ENCODE results near the gene MARCHF10.
"Not testable (repeated sequence)": the region's sequence is repeated elsewhere in the genome, so short reads cannot be mapped to it uniquely, and the experiment has no call there.

Gene MARCHF10

GRCh38 chr17:62787366-62787765 lies 20.7 kb downstream of the MARCHF10 start:
- no peaks in the 10 kb centered on the region for H3K9me3 Mint-ChIP-seq
- peaks cover 1% of the 10 kb centered on the region for H3K27me3 Mint-ChIP-seq
- no peak overlapping the region for H3K4me3 Mint-ChIP-seq
- H3K4me1 Mint-ChIP-seq (ENCODE audit: low read depth): peaks cover 12% of the 10 kb centered on the region
- intact Hi-C loops (cut with micrococcal nuclease): no loop called here
- no peaks in the 10 kb centered on the region for H3K36me3 Mint-ChIP-seq (ENCODE audit: low read depth)
- H3K27ac Mint-ChIP-seq: no peak overlapping the region

- peaks cover 17% of the 10 kb centered on the region for H3K4me1 Mint-ChIP-seq (ENCODE audit: low read depth)
Measured at GRCh38 chr17:62786646-62787045, 21.5 kb downstream of the MARCHF10 start.

GRCh38 chr17:62785983-62786382 lies 22.1 kb downstream of the MARCHF10 start:
- H3K27me3 Mint-ChIP-seq; H3K27ac Mint-ChIP-seq; H3K9me3 Mint-ChIP-seq; intact Hi-C loops (cut with micrococcal nuclease); H3K4me3 Mint-ChIP-seq; H3K36me3 Mint-ChIP-seq (ENCODE audit: low read depth): not testable (repeated sequence)
- H3K4me1 Mint-ChIP-seq (ENCODE audit: low read depth): peaks cover 11% of the 10 kb centered on the region

More at GRCh38 chr17:62786646-62787045, 21.5 kb downstream of the MARCHF10 start:
- no peaks in the 10 kb centered on the region for H3K36me3 Mint-ChIP-seq (ENCODE audit: low read depth)
- H3K27me3 Mint-ChIP-seq: peaks cover 1% of the 10 kb centered on the region
- H3K9me3 Mint-ChIP-seq: no peaks in the 10 kb centered on the region
- intact Hi-C loops (cut with micrococcal nuclease): no loop called here
- no peak overlapping the region for H3K4me3 Mint-ChIP-seq
- H3K27ac Mint-ChIP-seq: no peak overlapping the region

GRCh38 chr17:62782730-62783270 lies 25.3 kb downstream of the MARCHF10 start:
- Mint-ChIP-seq H3K36me3 (ENCODE audit: low read depth) (no peaks in the 10 kb centered on the region), H3K4me3 (no peak overlapping the region), H3K4me1 (ENCODE audit: low read depth) (peaks cover 11% of the 10 kb centered on the region), H3K27me3 (no peaks in the 10 kb centered on the region), H3K27ac (no peak overlapping the region), H3K9me3 (no peaks in the 10 kb centered on the region)
- intact Hi-C loops (cut with micrococcal nuclease): no loop called here

- Mint-ChIP-seq H3K36me3 (ENCODE audit: low read depth) (no peaks in the 10 kb centered on the region), H3K9me3 (no peaks in the 10 kb centered on the region), H3K4me3 (no peak overlapping the region), H3K27ac (no peak overlapping the region), H3K4me1 (ENCODE audit: low read depth) (peaks cover 11% of the 10 kb centered on the region), H3K27me3 (no peaks in the 10 kb centered on the region)
- intact Hi-C loops (cut with micrococcal nuclease): no loop called here
Measured at GRCh38 chr17:62781831-62782251, 26.3 kb downstream of the MARCHF10 start.

- intact Hi-C loops (cut with micrococcal nuclease): no loop called here
- Mint-ChIP-seq H3K27ac (no peak overlapping the region), H3K27me3 (no peaks in the 10 kb centered on the region), H3K4me1 (ENCODE audit: low read depth) (peaks cover 11% of the 10 kb centered on the region), H3K9me3 (no peaks in the 10 kb centered on the region), H3K36me3 (ENCODE audit: low read depth) (no peaks in the 10 kb centered on the region), H3K4me3 (no peak overlapping the region)
Measured at GRCh38 chr17:62781356-62781755, 26.8 kb downstream of the MARCHF10 start.

- intact Hi-C loops (cut with micrococcal nuclease): no loop called here
- H3K4me1 Mint-ChIP-seq (ENCODE audit: low read depth): peaks cover 11% of the 10 kb centered on the region
- H3K27me3 Mint-ChIP-seq: no peaks in the 10 kb centered on the region
- no peaks in the 10 kb centered on the region for H3K36me3 Mint-ChIP-seq (ENCODE audit: low read depth)
- H3K9me3 Mint-ChIP-seq: no peaks in the 10 kb centered on the region
- no peak overlapping the region for H3K4me3 Mint-ChIP-seq
- no peak overlapping the region for H3K27ac Mint-ChIP-seq
Measured at GRCh38 chr17:62780951-62781350, 27.2 kb downstream of the MARCHF10 start.

- Mint-ChIP-seq H3K36me3 (ENCODE audit: low read depth) (no peaks in the 10 kb centered on the region), H3K9me3 (no peaks in the 10 kb centered on the region), H3K27me3 (no peaks in the 10 kb centered on the region), H3K4me1 (ENCODE audit: low read depth) (peaks cover 11% of the 10 kb centered on the region), H3K4me3 (no peak overlapping the region), H3K27ac (no peak overlapping the region)
- intact Hi-C loops (cut with micrococcal nuclease): no loop called here
Measured at GRCh38 chr17:62780269-62780668, 27.8 kb downstream of the MARCHF10 start.

- Mint-ChIP-seq H3K4me3 (no peak overlapping the region), H3K27ac (no peak overlapping the region), H3K9me3 (no peaks in the 10 kb centered on the region), H3K36me3 (ENCODE audit: low read depth) (no peaks in the 10 kb centered on the region), H3K27me3 (peaks cover 2% of the 10 kb centered on the region), H3K4me1 (ENCODE audit: low read depth) (peaks cover 11% of the 10 kb centered on the region)
- intact Hi-C loops (cut with micrococcal nuclease): no loop called here
Measured at GRCh38 chr17:62778990-62779681, 29.0 kb downstream of the MARCHF10 start.

GRCh38 chr17:62775876-62776275 lies 32.2 kb downstream of the MARCHF10 start:
- Mint-ChIP-seq H3K27me3 (peaks cover 12% of the 10 kb centered on the region), H3K27ac (no peak overlapping the region), H3K4me1 (ENCODE audit: low read depth) (no peaks in the 10 kb centered on the region), H3K36me3 (ENCODE audit: low read depth) (no peaks in the 10 kb centered on the region), H3K9me3 (no peaks in the 10 kb centered on the region), H3K4me3 (no peak overlapping the region)
- intact Hi-C loops (cut with micrococcal nuclease): no loop called here

- H3K36me3 Mint-ChIP-seq (ENCODE audit: low read depth): no peaks in the 10 kb centered on the region
- H3K4me3 Mint-ChIP-seq: no peak overlapping the region
- no peaks in the 10 kb centered on the region for H3K9me3 Mint-ChIP-seq
- H3K27ac Mint-ChIP-seq: no peak overlapping the region
- H3K27me3 Mint-ChIP-seq: peaks cover 12% of the 10 kb centered on the region
- intact Hi-C loops (cut with micrococcal nuclease): no loop called here
- H3K4me1 Mint-ChIP-seq (ENCODE audit: low read depth): no peaks in the 10 kb centered on the region
Measured at GRCh38 chr17:62774338-62774737, 33.8 kb downstream of the MARCHF10 start.

- H3K27ac Mint-ChIP-seq: no peak overlapping the region
- no peaks in the 10 kb centered on the region for H3K9me3 Mint-ChIP-seq
Measured at GRCh38 chr17:62767997-62768396, 40.1 kb downstream of the MARCHF10 start.

GRCh38 chr17:62765351-62765750 lies 42.8 kb downstream of the MARCHF10 start:
- Mint-ChIP-seq H3K36me3 (ENCODE audit: low read depth) (no peaks in the 10 kb centered on the region), H3K4me1 (ENCODE audit: low read depth) (no peaks in the 10 kb centered on the region), H3K9me3 (no peaks in the 10 kb centered on the region), H3K27me3 (peaks cover 3% of the 10 kb centered on the region), H3K4me3 (no peak overlapping the region), H3K27ac (no peak overlapping the region)
- intact Hi-C loops (cut with micrococcal nuclease): no loop called here

More at GRCh38 chr17:62767997-62768396, 40.1 kb downstream of the MARCHF10 start:
- H3K27me3 Mint-ChIP-seq: peaks cover 1% of the 10 kb centered on the region
- H3K4me3 Mint-ChIP-seq: no peak overlapping the region
- intact Hi-C loops (cut with micrococcal nuclease): no loop called here
- no peaks in the 10 kb centered on the region for H3K36me3 Mint-ChIP-seq (ENCODE audit: low read depth)
- H3K4me1 Mint-ChIP-seq (ENCODE audit: low read depth): no peaks in the 10 kb centered on the region

GRCh38 chr17:62763891-62764600 lies 44.1 kb downstream of the MARCHF10 start:
- intact Hi-C loops (cut with micrococcal nuclease): no loop called here
- Mint-ChIP-seq H3K27me3 (peaks cover 3% of the 10 kb centered on the region), H3K4me1 (ENCODE audit: low read depth) (no peaks in the 10 kb centered on the region), H3K36me3 (ENCODE audit: low read depth) (no peaks in the 10 kb centered on the region), H3K4me3 (no peak overlapping the region), H3K9me3 (no peaks in the 10 kb centered on the region), H3K27ac (no peak overlapping the region)
